UCSD-AML1 (cell line): ENCODE measurements around the gene RUBCNL.
"Not testable (repeated sequence)": the region's sequence is repeated elsewhere in the genome, so short reads cannot be mapped to it uniquely, and the experiment has no call there.

Experiments used
- DNase-seq: peaks from one replicate; lab custom pipeline; 2025; ENCODE audit not compliant: unreplicated experiment; lab: John Stamatoyannopoulos, UW

RUBCNL gene

GRCh38 chr13:46377554-46377953 is 9.5 kb downstream of the RUBCNL start:
- no peak for DNase-seq

DNA sequence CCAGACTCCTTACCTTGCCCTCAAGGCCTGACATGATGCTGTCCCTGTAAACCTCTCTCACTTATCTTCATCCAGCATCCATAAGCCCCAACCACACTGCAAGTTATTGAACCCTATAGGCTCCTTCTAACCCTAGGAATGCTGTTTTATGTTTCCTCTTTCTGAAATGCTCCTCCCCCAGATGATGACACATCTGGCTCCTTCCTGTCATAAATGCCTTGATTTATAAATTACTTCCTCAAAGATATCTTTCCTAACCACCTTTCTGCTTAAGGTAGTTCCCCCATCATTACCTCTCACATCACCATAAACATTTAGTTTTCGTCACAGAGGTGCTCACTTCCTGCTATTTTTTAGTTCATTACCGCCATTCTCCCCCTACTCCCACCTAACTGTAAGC is 12.3 kb downstream of the RUBCNL start:
- DNase-seq, result no peak

GRCh38 chr13:46373623-46374022 is 13.4 kb downstream of the RUBCNL start:
- DNase-seq, result no peak

DNA sequence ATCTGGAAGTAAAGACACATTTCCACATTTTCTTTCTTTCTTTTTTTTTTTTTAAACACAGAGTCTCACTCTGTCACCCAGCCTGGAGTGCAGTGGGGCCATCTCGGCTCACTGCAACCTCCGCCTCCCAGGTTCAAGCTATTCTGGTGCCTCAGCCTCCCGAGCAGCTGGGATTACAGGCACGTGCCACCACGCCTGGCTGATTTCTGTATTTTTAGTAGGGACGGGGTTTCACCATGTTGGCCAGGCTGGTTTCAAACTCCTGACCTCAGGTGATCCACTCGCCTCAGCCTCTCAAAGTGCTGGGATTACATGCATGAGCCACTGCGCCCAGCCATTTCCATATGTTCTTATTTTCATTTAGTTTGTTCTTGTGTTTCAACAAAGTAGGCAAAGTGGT is 14.1 kb downstream of the RUBCNL start:
- DNase-seq, result not testable (repeated sequence)

- DNase-seq, result no peak
These were observed 15.0 kb downstream of the RUBCNL start for GRCh38 chr13:46372071-46372470.

GRCh38 chr13:46369506-46370277 is 17.4 kb downstream of the RUBCNL start:
- DNase-seq, result no peak

GRCh38 chr13:46367617-46368327 is 19.3 kb downstream of the RUBCNL start:
- DNase-seq, result no peak

DNA sequence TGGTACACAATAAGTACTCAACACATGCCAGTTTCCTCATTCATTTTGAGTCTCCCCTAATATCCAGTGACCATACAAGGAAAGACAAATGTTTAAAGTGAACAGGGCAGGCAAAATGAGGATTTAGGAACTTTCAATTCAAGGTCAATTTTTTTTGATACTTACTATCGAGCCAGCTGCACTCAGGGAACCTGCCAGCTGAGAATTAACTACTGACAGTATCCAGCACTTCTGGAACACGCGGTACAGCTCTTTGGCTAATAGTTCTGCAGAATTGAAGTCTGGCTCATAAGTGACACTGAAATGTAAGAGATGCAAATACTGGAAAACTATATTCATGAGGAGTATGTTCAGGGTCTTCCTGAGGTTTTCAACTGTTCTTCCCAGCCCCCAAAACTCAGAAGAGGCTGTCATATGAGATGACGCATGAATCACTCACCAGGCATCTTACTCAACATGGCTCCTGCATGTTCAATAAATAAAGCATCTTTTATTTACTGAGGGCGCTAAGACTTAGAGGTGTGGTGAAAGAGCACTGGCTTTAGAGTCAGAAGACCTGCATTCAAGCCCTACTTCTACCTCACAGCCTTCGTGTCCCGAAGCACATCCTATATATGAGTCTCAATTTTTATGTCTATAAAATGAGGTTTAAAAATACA is 25.6 kb downstream of the RUBCNL start:
- DNase-seq, result no peak

GRCh38 chr13:46360604-46361003 is 26.4 kb downstream of the RUBCNL start:
- DNase-seq, result no peak

GRCh38 chr13:46359714-46360113 is 27.3 kb downstream of the RUBCNL start:
- DNase-seq, result no peak

- no peak for DNase-seq
These were observed 31.0 kb downstream of the RUBCNL start for GRCh38 chr13:46355901-46356590.

DNA sequence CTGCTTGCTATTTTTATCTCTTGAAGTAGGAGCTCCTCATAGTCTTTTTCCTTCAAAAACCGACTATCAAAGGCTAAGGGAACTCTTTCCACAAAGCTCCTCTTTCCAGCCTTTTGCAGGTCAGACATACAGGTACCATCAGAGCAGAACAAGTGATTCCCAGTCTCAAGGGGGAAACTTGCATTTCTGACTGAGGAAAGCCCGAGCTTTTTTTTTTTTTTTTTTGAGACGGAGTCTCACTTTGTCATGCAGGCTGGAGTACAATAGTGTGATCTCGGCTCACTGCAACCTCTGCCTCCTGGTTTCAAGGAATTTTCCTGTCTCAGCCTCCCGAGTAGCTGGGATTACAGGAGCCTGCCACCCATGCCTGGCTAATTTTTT is 32.0 kb downstream of the RUBCNL start:
- no peak for DNase-seq

GRCh38 chr13:46354156-46355087 is 32.6 kb downstream of the RUBCNL start:
- no peak for DNase-seq

GRCh38 chr13:46352805-46353204 is 34.2 kb downstream of the RUBCNL start:
- no peak for DNase-seq

DNA sequence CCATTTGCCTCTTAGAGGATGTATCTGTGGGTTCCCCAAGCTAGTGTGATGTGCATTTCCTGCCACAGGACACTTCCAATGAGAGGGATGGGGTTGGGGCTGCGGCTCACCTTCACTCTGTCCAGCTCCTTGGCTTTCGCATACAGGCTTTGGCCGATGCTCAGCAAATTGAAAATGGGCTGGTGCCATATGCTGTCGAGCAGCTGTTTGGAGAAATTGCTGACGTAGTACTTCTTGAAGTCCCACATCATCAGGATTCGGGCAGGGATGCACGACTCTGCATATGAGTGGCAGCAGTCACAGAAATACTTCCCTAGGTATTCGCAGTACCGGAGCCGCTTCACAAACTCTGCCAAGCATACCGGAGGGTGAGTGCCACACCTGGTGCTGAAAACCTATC is 37.0 kb downstream of the RUBCNL start:
- no peak for DNase-seq

DNA sequence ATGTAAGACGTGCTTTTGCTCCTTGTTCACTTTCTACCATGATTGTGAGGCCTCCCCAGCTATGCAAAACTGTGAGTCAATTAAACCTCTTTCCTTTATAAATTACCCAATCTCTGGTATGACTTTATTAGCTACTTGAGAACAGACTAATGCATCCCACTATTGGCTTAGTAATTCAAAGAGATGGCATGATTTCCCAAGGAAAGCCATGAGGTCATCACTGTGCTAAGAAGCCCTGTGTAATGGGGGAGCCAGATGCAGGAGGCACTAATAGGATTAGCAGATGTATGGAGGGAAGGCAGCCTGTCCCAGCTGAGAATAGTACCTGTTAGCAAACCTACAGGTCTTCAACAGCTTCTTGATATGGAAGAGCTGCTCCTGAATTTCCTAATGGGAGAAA is 38.1 kb downstream of the RUBCNL start:
- no peak for DNase-seq

DNA sequence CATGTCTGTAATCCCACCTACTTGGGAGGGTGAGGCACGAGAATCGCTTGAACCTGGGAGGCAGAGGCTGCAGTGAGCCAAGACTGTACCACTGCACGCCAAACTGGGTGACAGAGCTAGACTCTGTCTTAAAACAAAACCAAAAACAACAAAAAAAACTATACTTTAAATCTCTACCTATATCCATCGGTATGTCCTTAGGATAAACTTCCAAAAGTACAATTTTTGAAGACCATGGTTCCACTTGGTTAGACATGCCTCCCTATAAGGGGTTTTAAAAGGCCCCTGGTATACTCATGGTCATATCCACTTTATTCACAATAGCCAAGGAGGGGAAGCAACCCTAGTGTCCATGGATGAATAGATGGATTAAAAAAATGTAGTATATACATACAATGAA is 39.8 kb downstream of the RUBCNL start:
- DNase-seq, result no peak

DNA sequence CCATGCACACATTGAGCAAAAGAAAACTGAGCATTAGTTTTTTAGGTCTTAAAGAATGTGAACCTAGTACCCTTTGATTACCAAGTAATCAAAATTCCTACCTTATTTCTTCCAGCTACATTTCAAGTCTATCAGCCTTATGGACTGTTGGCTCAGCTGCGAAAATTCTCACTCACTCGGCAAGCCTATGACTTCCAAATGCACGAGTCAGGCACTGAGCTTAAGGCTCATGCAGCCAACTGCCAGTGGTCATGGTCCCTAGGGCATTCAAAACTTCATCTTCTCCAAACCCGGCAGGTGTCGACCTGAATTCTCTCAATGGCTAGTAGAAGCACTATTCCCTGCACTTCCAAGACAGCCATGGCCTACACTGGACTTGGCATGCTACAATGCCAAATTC is 41.2 kb downstream of the RUBCNL start:
- DNase-seq, result no peak

GRCh38 chr13:46345398-46345797 is 41.7 kb downstream of the RUBCNL start:
- DNase-seq, result no peak

DNA sequence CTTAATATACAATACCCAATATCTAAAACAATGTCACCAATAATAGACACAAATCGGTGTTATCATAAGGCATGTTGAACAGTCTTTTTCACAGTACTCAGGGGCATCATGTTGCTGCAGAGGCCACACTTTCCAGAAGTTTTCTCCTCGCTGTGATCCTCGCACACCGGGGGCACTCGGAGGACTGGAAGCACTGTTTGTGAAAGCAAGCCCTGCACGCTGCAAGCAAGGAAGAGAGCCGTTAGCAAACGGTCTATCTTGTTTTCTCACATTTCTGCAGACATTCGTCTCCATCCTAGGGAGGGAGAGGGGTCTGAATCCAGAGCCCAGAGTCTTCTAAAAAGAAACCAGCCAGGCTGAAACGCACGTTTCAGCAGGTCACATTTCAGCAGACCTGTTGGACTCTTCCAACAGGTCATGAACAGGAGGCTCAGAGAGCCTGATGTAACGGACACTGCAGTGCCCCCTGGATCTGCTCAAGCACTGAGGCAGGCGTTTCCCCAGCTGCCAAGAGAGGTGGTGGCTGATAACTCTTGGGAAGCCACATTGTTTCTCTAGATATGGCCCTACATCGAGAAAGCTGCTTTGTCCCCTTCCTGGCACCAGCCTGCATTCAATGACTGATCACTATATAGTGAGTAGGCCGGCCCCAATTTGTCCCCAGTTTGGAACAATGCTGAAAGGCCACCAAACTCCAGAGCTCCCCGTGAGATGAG is 43.6 kb downstream of the RUBCNL start:
- DNase-seq, result no peak
